Suppressor macrophage (primary cell): Measurements from ENCODE around the gene DSE.

Source experiments
- DNase-seq, 4 experiments: peaks; one replicate each; pipeline ENCODE4 v3.0.0-alpha.2; 2020 to 2022

DSE gene

DNA sequence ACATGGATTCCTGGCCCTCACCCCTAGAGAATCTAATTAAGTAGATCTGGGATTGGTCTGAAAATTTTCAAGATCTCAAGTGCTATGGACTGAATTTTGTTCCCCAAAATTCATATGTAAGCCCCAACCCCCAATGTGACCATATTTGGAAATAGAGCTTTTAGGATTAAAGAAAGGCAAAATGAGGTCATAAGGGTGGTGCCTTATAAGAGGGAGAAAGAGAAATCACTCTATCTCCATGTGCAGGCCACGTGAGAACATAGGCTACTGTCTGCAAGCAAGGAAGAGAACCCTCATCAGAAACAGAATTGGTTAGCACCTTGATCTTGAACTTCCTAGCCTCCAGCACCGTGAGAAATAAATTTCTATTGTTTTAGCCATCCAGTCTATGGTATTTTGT lies 8.5 kb upstream of the DSE start:
- DNase-seq: peak in 1 of 4 experiments; percentile 39

DNA sequence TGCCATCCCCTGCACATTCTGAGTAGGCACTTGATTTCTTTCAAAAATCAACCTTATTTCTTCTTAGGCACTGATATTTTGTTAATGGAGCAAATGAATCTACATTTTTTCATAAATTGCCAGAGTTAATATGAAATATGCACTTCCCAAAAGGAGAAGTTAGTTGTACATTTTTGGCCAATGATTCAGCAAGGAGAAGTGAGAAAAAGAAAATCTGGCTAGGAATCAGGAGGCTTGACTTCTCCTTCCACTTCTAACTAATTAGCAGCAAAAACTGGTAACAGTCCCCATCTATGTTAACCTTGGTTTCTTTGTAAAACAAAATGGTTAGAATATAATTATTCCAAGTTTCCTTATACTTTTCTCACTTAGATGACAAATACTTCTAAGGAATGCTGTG lies 7.0 kb upstream of the DSE start:
- peak; percentile 51 to 86 (median 68) for DNase-seq

- peak; percentile 14 to 68 (median 44) for DNase-seq
These were observed 6.4 kb upstream of the DSE start for GRCh38 chr6:116364321-116364720.

- no peak for DNase-seq
These were observed 5.0 kb upstream of the DSE start for GRCh38 chr6:116365743-116366142.

DNA sequence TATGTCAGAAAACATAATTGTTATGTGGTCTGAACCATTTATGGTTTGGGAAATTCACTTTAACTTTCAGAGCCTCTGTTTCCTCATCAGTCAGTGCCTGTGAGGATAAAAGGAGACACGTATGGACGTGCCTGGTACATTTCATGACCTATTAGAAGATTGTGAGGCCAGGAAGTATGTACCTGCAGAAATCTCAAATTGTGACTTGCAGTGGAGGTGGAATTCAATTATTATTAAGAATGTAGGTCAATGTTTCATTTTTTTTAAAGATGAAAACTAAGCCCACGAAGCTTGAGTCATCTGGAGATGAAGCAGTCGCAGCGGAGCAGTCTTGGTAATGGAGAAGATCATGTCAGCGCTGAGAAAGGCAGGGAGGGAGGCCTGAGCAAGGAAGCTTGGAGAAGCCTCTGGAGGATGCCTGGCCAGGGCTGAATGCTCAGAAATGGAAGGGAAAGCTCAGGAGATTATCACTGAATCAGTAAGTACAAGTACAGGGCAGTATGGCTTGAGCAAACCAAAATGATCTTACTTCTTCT lies 3.9 kb upstream of the DSE start:
- DNase-seq: no peak

DNA sequence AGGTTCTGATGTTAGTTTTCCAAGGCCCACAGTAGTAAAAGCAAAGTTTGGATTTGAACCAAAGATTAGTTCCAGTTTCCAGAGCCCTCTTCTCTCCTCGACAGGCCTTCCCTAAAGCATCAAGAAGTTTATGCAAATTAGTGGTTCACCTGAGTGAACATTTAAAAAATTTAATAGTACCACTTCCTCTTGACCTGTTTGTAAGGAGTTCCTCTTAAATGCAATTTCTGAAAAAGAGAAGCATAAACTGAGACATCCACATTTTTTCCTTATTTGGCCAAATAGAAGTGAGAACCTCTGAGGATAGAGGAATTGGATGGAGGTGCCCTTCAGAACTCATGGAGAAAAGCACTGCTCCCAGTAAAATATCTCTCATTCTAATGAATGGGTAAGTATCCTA lies 1.2 kb upstream of the DSE start:
- DNase-seq: peak in 2 of 4 experiments; percentile 48 to 49

DNA sequence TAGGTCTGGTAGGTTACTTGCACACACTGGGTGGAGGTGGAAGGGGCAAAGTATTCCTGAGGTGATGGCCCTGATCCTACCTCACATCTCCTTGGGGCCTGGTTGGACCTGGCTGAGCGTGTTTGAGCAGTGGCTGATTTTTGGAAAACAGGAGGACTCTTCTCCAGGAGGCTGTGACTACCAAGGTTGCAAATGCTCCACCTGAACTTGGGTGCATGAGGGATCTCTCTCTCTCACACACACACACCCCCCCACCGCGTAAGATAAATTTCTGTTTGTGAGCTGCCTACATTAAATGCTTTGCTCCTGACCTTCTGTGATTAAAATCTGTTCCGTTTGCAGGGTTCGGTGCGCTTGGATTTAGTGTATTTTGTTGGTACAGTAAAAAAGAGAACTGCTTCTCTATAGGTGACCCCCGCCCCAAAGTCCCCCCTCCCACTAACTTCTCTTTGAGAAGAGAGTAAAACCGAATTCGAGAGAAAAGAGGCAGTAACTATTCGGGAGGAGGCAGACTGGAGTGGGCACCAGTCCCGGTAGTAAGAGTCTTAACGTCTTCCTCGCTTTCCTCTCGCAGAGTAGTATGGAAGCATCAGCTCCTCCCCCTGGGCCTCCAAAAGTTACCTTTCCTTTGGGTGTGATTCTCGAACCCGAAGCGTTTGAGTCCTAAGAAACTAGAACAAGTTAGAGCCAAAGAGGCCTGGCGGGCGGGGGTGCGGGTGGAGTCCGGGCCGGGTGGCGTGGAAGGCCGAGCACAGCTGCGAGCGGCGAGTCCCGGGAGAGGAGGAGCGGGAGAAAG lies 585 bp upstream of the DSE start:
- no peak for DNase-seq

DNA sequence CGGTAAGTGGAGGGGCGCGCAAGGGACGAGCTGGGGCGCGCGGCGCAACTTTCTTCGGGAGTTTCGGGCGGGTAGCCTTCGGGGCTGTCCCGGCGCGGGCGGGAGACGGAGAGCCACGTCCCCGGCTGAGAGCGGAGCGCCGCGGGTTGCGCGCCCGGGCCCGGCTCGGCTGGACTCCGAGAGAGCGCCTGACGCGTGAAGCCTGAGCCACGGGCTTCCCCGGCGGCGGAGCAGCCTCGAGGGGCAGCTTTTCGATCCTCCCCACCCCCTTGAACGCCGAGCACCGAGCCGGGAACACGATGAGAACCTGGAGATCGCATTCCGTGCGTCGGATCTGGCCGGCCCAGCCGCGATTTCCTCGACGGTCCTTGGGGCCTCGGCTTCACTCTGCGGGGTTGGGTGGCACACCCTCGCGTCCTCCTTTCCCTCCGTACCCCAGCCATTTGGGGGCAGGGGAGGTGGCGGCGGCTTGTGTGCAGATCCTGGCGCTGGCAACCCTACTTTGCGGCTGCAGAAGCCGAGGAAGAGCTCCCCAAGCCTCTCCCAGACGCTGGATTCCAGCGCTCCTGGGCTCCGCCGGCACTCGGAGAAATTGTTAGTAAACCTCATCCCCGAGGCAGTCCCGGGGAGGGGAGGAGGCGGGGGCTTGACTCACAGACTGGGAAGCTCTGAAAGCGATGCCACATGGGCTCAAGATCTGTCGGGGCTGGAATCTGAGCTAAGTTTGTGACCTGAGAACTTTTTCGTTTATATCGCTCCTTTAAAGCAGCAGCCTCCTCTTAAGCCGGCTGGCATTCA lies 572 bp downstream of the DSE start:
- peak; percentile 69 to 86 (median 80) for DNase-seq

GRCh38 chr6:116371918-116372209 lies 1.1 kb downstream of the DSE start:
- no peak for DNase-seq

DNA sequence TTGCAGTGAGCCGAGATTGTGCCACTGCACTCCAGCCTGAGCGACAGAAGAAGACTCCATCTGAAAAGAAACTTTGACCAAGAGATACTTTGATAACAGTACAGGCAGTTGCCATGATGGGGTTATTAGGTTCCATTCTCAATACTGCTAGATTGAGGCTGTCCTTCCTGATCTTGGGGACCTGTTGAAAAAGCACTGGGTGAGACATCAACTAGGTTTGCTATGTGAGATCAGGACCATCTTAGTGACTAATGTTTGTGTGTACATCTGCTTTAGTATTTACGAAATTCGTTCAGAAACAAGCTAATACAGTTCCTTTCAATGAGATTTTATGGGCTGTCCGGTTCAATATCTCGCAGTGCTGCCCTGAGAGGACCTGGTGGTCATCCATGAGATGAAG lies 2.6 kb downstream of the DSE start:
- DNase-seq: peak in 1 of 4 experiments; percentile 23

GRCh38 chr6:116373940-116374339 lies 3.2 kb downstream of the DSE start:
- DNase-seq: no peak

DNA sequence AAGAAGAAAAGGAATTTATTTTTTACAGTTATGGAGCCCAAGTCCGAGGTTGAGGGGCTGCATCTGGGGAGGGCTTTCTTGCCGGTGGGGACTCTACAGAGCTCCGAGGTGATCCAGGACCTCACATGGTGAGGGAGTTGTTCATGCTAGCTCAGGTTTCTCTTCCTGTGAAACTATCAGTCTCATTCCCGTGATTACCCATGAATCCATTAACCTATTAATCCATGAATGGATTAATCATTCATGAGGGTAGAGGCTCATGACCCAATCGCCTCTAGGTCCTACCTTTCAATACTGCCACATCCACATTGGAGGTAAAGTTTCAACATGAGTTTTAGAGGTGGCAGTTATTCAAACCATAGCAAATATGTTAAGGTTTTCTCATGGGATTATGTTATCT lies 3.8 kb downstream of the DSE start:
- no peak for DNase-seq

DNA sequence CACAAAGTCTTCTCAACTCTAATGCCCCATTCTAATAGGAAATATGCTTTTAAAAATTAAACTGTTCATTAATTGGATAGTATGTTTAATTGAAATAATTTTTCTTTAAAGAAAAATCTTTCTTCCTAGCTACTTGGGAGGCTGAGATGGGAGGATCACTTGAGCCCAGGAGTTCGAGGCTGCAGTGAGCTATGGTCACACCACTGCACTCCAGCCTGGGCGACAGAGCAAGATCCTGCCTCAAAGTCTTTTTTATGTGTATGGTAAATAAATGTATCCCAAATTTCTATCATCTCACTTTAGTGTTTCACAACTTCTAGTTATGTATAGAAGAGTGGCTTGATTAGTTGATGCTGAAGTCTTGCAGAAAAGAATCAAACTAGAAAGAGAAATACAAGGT lies 4.5 kb downstream of the DSE start:
- no peak for DNase-seq

DNA sequence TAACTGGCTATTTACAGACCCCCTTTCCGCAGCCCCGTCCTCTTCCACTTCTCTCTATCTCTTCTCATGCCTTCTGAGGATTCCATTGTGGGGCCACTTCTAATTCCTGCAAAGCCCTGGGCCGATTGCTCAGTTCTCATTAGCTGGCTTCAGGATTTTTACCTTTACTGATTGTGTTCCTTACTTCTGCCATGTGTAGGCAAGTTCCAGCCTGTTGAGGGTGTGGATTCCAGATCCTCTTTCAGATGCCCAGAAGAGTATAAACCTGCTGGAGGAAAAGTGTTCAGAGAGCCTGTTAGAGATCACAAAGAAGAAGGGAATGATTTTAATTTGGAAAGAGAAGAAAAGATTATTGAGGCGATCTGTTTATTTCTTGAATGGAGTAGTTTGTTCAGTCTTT lies 5.4 kb downstream of the DSE start:
- DNase-seq: no peak

DNA sequence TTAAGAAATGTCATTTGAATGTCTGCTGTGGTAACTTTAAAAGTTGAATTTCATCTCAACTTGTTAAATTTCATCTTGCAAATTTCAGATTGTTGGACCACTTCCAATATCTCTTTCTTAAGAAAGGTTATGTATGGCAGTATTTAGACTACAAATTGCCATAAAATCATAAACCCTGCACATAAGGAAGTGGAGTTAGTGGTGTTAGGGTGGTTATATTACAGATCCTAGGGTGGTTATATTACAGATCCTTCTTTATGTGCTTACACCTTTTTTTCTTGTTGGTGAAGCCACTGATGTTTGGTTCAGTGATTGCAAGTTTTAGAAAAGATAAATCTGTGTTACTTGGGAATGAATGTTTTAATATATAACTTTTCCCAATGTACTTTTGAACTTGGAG lies 9.0 kb downstream of the DSE start:
- no peak for DNase-seq

GRCh38 chr6:116380346-116380745 lies 9.6 kb downstream of the DSE start:
- no peak for DNase-seq

DNA sequence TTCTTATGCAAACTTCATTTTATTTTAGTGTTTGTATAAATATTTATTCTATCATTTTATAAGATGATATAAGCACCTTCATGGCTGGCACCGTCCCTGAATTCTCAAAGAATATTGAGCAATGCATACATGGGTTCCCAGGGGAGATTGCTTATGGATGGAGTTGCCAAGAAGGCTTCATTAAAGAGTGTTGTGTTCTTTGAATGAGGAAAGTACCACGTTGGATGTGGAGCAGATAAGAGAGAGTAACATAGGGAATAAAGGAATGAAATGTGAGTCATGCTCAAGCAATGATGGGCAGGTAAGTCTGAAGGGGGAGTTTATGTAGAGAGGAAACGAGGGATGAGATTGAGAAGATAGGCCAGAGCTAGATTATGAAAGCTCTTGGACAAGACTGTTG lies 10.3 kb downstream of the DSE start:
- DNase-seq: no peak

GRCh38 chr6:116382587-116382986 lies 11.8 kb downstream of the DSE start:
- no peak for DNase-seq

- DNase-seq: no peak
These were observed 14.1 kb downstream of the DSE start for GRCh38 chr6:116384727-116385458.

- DNase-seq: peak; percentile 71 to 88 (median 76)
These were observed 14.7 kb downstream of the DSE start for GRCh38 chr6:116385459-116385802.

- peak in 1 of 4 experiments; percentile 19 for DNase-seq
These were observed 15.2 kb downstream of the DSE start for GRCh38 chr6:116385921-116386320.

GRCh38 chr6:116386581-116387299 lies 16.0 kb downstream of the DSE start:
- peak in 3 of 4 experiments; percentile 47 to 79 (median 70) for DNase-seq

DNA sequence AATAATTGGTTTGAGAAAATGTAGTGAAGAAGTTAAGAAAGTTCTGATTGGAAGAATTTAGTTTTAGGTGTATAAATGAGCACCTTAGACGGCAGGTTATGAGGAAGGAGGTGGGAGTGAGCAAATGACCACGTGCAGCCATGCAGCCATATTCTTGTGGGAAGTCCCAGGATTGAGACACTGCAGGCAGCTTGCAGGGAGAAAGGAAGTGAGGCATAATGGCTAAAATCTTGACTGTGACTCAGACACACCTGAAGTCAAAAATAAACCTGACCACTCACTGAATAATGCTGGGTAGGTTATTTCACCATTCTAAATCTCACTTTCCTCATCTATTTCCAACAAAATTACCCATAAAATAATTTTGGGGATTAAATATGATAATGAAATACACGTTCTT lies 16.6 kb downstream of the DSE start:
- peak; percentile 60 to 86 (median 79) for DNase-seq
